Epithelial cell of proximal tubule (primary cell): ENCODE measurements around the gene USP32. TPM values are rescaled to one million over a fixed set of nuclear protein-coding genes. Genes with fewer than 3 reads are reported as not detected.

Source experiments
- DNase-seq: peaks from one replicate; pipeline ENCODE4 v3.0.0-alpha.2; 2011; ENCODE audit warnings: low read depth
- H3K4me3 ChIP-seq: 2 replicates; pipeline ENCODE4 v1.5.1; 2011; ENCODE audit warnings: low read depth, mild to moderate bottlenecking, low read length
- total RNA-seq: library from RNA; depleted of rRNA; stranded (reverse); fragments of >200 nt; gene quantifications from 2 replicates; pipeline ENCODE4 v1.2.3, GENCODE V29; 2015
- TF ChIP-seq, protein P1 (sequence below): conservative IDR thresholded peaks from 2 replicates; pipeline ENCODE4 v1.5.1; 2012; ENCODE audit warnings: low read depth, mild to moderate bottlenecking, low read length

The USP32 gene
- total RNA-seq, 1 donor from 2014 or later, result 18.7 TPM

DNA sequence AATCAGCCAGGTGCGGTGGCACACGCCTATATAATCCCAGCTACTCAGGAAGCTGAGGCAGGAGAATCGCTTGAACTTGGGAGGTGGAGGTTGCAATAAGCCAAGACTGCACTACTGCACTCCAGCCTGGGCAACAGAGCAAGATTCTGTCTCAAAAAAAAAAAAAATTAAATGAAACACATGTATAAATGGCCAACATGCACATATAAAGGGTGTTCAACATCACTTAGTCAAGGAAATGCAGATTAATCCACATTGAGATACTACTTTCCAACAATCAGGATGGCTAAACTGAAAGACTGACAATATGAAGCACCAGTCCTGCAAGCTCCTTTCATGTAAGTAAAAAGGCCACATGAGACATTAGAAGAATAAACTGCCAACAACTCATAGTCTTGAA, 20.5 kb downstream of the USP32 start:
- TF ChIP-seq, protein P1, sequence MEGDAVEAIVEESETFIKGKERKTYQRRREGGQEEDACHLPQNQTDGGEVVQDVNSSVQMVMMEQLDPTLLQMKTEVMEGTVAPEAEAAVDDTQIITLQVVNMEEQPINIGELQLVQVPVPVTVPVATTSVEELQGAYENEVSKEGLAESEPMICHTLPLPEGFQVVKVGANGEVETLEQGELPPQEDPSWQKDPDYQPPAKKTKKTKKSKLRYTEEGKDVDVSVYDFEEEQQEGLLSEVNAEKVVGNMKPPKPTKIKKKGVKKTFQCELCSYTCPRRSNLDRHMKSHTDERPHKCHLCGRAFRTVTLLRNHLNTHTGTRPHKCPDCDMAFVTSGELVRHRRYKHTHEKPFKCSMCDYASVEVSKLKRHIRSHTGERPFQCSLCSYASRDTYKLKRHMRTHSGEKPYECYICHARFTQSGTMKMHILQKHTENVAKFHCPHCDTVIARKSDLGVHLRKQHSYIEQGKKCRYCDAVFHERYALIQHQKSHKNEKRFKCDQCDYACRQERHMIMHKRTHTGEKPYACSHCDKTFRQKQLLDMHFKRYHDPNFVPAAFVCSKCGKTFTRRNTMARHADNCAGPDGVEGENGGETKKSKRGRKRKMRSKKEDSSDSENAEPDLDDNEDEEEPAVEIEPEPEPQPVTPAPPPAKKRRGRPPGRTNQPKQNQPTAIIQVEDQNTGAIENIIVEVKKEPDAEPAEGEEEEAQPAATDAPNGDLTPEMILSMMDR, result no peak
- no peak overlapping the region for H3K4me3 ChIP-seq
- no peak for DNase-seq

DNA sequence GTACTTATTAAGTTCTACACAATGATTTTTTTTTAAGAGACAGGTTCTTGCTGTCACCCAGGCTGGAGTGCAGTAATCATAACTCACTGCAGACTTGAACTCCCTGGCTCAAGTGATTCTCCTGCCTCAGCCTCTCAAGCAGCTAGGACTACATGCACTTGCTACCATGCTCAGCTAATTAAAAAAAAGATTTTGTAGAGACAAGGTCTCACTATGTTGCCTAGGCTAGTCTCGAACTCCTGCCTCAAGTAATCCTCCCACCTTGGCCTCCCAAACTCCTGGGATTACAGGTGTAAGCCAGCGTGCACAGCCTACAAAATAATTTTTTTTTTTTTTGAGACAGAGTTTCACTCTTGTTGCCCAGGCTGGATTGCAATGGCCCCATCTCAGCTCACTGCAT, 22.2 kb downstream of the USP32 start:
- DNase-seq, result no peak
- H3K4me3 ChIP-seq, result no peak overlapping the region
- TF ChIP-seq, protein P1, result no peak

DNA sequence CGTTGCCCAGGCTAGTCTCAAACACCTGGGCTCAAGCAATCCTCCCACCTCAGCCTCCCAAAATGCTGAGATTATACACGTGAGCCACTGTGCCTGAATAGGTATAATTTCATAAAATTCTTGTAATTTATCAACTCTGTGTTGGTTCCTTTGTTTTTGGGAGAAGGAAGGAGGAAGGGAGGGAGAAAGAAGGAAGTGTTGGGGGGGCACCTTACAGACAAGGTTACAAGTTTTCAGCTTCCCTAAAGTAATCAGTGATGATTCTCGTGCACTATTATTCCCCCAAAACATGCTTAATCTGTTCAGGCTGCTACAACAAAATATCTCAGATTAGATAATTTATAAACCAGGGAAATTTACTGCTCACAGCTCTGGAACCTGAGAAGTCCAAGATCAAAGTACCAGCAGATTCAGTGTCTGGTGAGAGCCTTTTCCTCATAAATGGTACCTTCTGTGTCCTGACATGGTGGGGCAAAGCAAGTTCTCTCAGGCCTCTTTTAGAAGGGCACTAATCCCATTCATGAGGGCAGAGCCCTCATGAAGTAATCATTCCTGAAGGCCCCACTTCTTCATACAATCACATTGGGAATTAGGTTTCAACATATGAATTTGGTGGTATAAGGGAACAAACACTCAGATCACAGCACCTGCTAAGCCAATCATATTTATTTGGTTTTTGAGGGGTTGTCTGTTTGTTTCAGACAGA, 28.1 kb downstream of the USP32 start:
- TF ChIP-seq, protein P1, result no peak
- no peak for DNase-seq
- no peak overlapping the region for H3K4me3 ChIP-seq

DNA sequence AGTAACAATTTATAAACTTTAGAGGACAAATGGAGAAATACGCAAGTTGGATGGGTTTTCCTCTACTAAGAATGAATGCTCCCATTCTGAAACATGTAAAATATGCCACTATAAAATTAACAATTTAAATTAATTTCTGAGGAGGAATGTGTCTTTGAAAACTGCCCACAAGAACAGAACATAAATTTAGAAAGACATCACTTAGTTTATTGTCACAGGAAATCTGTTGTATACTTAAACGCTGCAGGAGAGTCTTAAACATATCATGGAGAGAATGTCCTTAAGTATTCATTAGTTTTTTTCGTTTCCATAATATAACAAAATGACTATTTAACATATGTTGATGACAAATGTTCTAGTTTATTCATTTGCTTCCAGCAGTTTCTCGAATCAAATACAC, 29.6 kb downstream of the USP32 start:
- TF ChIP-seq, protein P1, result no peak
- DNase-seq, result no peak
- no peak overlapping the region for H3K4me3 ChIP-seq

DNA sequence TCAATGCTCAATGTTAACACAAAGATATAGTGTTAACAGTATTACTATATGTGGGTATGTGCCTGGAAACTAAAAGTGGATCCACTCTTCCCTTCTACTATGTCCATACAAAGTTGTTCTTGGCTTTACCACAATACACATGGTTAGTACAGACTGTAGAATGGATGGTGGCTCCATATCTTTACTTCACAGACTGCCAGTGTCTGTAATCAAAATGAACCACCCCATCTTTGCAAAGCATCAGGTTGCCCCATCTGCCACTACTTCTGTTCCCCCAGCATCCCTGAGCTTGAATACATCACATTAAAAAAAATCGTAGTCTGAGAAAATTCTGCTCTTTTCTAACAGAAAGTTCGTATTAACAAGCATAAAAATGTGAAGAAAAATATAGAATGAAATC, 30.0 kb downstream of the USP32 start:
- DNase-seq, result no peak
- H3K4me3 ChIP-seq, result no peak overlapping the region
- TF ChIP-seq, protein P1, result no peak

DNA sequence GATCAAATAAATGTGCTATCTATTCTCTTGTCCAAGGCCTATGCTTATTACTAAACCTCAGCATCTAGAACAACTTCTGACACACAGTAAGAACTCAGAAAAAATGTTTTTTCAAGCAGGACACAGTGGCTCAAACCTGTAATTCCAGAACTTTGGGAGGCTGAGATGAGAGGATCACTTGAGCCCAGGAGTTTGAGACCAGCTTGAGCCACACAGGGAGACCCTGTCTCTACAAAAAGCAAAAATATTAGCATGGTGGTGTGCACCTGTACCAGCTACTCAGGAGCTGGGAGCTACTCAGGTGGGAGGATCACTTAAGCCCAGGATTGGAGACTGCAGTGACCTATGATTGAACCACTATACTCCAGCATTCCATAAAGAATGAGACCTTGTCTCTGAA, 32.5 kb downstream of the USP32 start:
- H3K4me3 ChIP-seq, result no peak overlapping the region
- no peak for DNase-seq
- TF ChIP-seq, protein P1, result no peak

DNA sequence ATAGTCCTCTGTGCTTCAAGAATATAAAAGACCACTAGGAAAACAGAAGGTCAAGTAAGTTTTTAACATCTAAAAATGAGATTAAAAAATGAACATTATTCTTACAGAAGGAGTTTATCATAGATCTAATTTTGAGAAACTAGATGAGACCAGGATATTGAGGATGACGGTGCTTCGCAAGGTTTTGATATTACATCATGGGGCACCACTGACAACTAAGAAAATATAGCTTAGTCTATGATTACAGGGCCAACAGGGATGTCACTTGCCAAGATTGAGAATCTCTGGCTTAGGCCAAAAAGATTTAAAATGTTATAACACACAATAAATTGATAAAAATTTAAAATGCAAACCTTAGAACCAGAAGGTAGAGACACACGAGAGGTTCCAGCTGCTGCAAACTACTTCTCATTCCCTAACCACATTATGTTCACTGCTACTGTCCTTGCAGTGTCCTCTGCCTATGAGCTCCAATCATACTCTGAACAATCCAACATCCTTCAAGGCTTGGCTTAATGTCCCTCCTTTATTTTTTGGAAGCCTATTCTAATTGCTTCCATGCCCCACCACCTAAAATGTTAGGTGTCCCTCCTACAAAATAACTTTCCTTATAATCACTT, 33.2 kb downstream of the USP32 start:
- no peak for DNase-seq
- TF ChIP-seq, protein P1, result no peak
- no peak overlapping the region for H3K4me3 ChIP-seq
